ENCODE measurements around the gene SDC3.

Gene SDC3

DNA sequence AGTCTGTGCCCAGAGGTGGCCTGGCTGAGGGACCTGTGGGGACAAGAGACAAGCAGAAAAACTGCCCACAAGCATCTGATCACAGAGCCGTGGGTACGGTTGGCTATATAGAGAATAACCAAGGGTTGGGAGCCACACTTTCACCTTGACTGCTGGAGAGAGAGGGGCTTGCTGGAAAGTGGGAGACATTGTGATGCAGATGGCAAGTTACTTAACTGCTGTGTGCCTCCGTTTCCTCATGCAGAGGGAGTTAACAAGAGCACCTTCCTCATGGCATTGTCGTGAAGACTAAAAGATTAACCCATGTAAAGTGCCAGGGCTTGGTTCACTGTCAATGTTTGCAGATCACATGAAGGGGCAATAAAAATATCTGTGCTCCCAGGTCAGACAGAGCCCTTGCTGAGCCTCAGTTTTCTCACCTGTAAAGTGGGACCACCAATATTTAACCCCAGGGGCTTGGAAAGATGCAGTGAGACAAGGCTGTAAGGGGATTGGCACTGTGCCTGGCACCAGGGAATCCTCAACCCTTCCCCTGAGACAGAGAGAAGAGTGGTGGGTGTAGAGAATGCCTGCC lies 52.8 kb downstream of the SDC3 start:
- Histone ChIP-seq H3K4me1 (ENCODE audit: control insufficient read depth in 1 of 2, insufficient read depth in 2 of 2, low read length in 2 of 2) (peaks cover 0 to 4% of the 10 kb centered on the region in 2 donors), H3K9me3 (ENCODE audit: control insufficient read depth in 1 of 2, low read length in 2 of 2) (no peaks in the 10 kb centered on the region), H3K27ac (ENCODE audit: low read depth, low read length) (no peak overlapping the region), H3K4me3 (ENCODE audit: low read depth in 1 of 2, low read length in 2 of 2) (no peak overlapping the region), H3K27me3 (ENCODE audit: control insufficient read depth in 1 of 2, insufficient read depth in 2 of 2, low read length in 2 of 2) (peaks cover 0 to 6% of the 10 kb centered on the region in 2 donors), H3K36me3 (ENCODE audit: control insufficient read depth in 1 of 2, insufficient read depth in 2 of 2, low read length in 2 of 2) (no peaks in the 10 kb centered on the region), H3K9ac (ENCODE audit: low read depth in 1 of 2, low read length in 2 of 2) (no peak overlapping the region)

DNA sequence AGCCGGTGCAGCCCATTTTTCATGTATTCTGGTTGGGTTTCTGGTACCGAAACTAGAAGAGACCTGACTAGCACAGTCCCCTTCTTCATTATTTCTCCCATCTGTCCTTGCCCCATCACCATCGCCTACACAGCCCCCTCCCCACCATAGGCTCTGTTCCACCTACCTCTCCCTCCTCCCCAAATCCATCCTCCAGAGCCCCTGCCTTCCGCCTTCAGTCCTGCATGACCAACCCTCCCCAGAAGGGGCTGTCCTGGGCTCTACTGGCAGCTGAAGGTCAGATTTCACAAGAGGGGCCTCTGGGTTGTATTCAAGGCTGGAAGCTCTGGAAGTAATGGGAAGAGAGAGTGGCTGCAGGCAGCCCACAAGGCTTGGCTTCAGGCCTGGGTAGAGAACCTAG lies 55.2 kb downstream of the SDC3 start:
- Histone ChIP-seq H3K4me1 (ENCODE audit: control insufficient read depth in 1 of 2, insufficient read depth in 2 of 2, low read length in 2 of 2) (peaks cover 0 to 4% of the 10 kb centered on the region in 2 donors), H3K27me3 (ENCODE audit: control insufficient read depth in 1 of 2, insufficient read depth in 2 of 2, low read length in 2 of 2) (peaks cover 0 to 6% of the 10 kb centered on the region in 2 donors), H3K9ac (ENCODE audit: low read depth in 1 of 2, low read length in 2 of 2) (no peak overlapping the region), H3K4me3 (ENCODE audit: low read depth in 1 of 2, low read length in 2 of 2) (no peak overlapping the region), H3K36me3 (ENCODE audit: control insufficient read depth in 1 of 2, insufficient read depth in 2 of 2, low read length in 2 of 2) (no peaks in the 10 kb centered on the region), H3K27ac (ENCODE audit: low read depth, low read length) (no peak overlapping the region), H3K9me3 (ENCODE audit: control insufficient read depth in 1 of 2, low read length in 2 of 2) (no peaks in the 10 kb centered on the region)

DNA sequence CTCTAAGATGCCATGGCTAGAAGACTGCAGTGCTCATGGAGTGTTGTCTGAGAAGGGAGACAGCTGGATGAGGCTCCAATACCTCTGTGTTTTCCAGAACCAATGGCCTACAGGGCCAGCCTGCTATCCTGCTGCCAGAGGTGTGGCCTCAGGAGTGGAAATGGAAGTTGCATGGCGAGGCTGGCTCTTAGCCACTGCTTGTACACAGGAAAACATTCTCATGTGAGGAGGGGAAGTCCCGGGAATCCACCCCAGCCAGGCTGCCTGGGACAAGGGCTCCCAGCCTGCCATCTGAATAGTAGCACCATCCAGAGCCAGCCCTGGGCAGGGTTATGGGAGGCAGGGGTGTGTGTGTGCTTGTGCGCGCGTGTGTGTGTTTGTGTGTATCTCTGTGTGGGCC lies 56.5 kb downstream of the SDC3 start:
- Histone ChIP-seq H3K27me3 (ENCODE audit: control insufficient read depth in 1 of 2, insufficient read depth in 2 of 2, low read length in 2 of 2) (peaks cover 0 to 3% of the 10 kb centered on the region in 2 donors), H3K36me3 (ENCODE audit: control insufficient read depth in 1 of 2, insufficient read depth in 2 of 2, low read length in 2 of 2) (no peaks in the 10 kb centered on the region), H3K9me3 (ENCODE audit: control insufficient read depth in 1 of 2, low read length in 2 of 2) (no peaks in the 10 kb centered on the region), H3K27ac (ENCODE audit: low read depth, low read length) (no peak overlapping the region), H3K9ac (ENCODE audit: low read depth in 1 of 2, low read length in 2 of 2) (no peak overlapping the region), H3K4me3 (ENCODE audit: low read depth in 1 of 2, low read length in 2 of 2) (no peak overlapping the region), H3K4me1 (ENCODE audit: control insufficient read depth in 1 of 2, insufficient read depth in 2 of 2, low read length in 2 of 2) (peaks cover 4 to 7% of the 10 kb centered on the region in 2 donors)

DNA sequence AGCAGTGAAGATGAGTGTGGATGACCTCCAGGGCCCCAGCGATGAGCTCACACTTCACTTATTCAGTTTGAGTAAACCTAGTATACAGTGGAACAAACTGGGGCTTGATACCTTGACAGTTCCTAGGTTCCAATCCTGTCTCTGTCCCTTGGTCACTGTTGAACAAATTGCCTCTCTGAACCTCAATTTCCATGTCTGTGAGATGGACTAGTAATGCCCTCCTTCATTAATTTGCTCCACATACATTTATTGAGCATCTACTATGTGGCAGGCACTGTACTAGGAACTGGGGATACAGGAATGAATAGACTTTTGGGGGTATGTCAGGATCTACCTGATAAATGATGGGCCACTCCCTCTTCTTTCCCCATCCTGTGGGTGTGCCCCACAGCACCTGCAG lies 57.3 kb downstream of the SDC3 start:
- H3K4me1 ChIP-seq (ENCODE audit: control insufficient read depth in 1 of 2, insufficient read depth in 2 of 2, low read length in 2 of 2) = peaks cover 4 to 12% of the 10 kb centered on the region in 2 donors
- no peak overlapping the region for H3K27ac ChIP-seq (ENCODE audit: low read depth, low read length)
- no peaks in the 10 kb centered on the region for H3K9me3 ChIP-seq (ENCODE audit: control insufficient read depth in 1 of 2, low read length in 2 of 2)
- peaks cover under 1 to 1% of the 10 kb centered on the region in 2 donors for H3K27me3 ChIP-seq (ENCODE audit: control insufficient read depth in 1 of 2, insufficient read depth in 2 of 2, low read length in 2 of 2)
- no peak overlapping the region for H3K4me3 ChIP-seq (ENCODE audit: low read depth in 1 of 2, low read length in 2 of 2)
- H3K9ac ChIP-seq (ENCODE audit: low read depth in 1 of 2, low read length in 2 of 2) = no peak overlapping the region
- H3K36me3 ChIP-seq (ENCODE audit: control insufficient read depth in 1 of 2, insufficient read depth in 2 of 2, low read length in 2 of 2) = no peaks in the 10 kb centered on the region

DNA sequence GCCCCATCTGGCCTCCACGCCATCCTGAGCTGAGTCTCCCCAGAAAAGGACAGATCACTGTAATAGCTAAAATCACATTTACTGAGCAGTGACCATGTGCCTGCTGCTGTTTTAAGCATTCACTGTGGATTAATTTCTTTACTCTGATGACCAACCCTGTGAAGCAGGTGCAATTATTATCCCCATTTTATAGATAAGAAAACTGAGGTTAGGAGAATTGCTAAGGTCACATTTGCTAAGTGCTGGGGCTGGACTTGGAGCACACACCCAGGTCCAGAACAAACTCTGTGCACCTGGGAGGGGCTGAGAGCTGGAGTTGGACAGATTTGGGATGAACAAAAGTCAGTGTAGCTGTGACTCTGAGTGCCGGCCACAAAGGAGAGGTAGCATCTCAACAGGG lies 58.0 kb downstream of the SDC3 start:
- no peak overlapping the region for H3K27ac ChIP-seq (ENCODE audit: low read depth, low read length)
- no peaks in the 10 kb centered on the region for H3K9me3 ChIP-seq (ENCODE audit: control insufficient read depth in 1 of 2, low read length in 2 of 2)
- H3K4me3 ChIP-seq (ENCODE audit: low read depth in 1 of 2, low read length in 2 of 2) = no peak overlapping the region
- H3K9ac ChIP-seq (ENCODE audit: low read depth in 1 of 2, low read length in 2 of 2) = no peak overlapping the region
- no peaks in the 10 kb centered on the region for H3K36me3 ChIP-seq (ENCODE audit: control insufficient read depth in 1 of 2, insufficient read depth in 2 of 2, low read length in 2 of 2)
- H3K27me3 ChIP-seq (ENCODE audit: control insufficient read depth in 1 of 2, insufficient read depth in 2 of 2, low read length in 2 of 2) = peaks cover 0 to 4% of the 10 kb centered on the region in 2 donors
- peaks cover 4 to 12% of the 10 kb centered on the region in 2 donors for H3K4me1 ChIP-seq (ENCODE audit: control insufficient read depth in 1 of 2, insufficient read depth in 2 of 2, low read length in 2 of 2)

DNA sequence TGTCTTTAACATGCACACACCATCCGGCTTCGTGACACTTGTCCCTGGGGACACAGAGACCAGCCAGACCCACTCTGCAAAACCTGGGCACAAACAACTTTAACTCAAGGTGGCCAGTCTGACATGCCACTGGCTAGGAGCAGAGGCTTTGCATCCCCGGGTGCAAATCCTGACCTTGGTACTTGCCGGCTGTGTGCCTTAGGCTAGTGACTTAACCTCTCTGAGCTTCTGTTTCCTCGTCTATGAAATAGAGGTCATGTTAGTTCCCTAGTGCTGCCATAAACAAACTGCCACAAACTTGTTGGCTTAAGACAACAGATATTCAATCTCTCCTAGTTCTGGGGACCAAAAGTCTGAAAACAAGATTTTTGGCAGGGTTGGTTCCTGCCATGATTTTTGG lies 60.4 kb downstream of the SDC3 start:
- H3K9ac ChIP-seq (ENCODE audit: low read depth in 1 of 2, low read length in 2 of 2) = no peak overlapping the region

DNA sequence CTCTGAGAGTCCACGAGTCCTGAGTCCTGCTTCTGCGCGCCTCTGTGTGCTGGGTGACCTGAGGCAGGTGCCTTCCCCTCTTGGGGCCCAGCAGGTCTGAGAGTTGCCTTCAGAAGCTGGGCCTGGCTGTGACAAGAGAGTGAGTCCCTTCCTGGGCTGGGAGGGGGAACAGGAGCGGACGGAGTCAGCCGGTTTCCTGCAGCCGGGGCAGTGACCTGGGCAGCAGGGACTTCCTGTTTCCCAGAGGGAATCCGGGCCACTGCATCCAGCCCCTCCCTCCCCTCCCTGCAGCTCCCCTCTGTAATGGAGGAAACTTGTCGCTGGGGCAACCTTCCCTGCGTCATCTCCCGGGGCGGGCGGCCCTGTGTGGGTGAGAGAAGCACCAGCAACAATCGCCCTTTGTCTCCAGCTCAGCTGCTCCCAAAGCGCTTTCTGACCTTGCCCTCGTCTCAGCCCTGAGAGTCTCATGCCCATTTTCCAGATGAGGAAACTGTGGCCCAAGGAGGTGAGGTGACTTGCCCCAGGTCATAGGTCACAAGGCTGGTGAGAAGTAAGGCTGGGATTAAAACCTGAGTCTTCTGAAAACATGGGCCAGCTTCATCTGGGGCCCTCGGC lies 61.1 kb downstream of the SDC3 start:
- Histone ChIP-seq H3K9ac (ENCODE audit: low read depth in 1 of 2, low read length in 2 of 2) (peak overlapping the region in 1 of 2 donors; percentile 46), H3K27ac (ENCODE audit: low read depth, low read length) (peak overlapping the region; percentile 63), H3K4me1 (ENCODE audit: control insufficient read depth in 1 of 2, insufficient read depth in 2 of 2, low read length in 2 of 2) (peaks cover 4 to 12% of the 10 kb centered on the region in 2 donors), H3K9me3 (ENCODE audit: control insufficient read depth in 1 of 2, low read length in 2 of 2) (no peaks in the 10 kb centered on the region), H3K27me3 (ENCODE audit: control insufficient read depth in 1 of 2, insufficient read depth in 2 of 2, low read length in 2 of 2) (peaks cover 0 to 4% of the 10 kb centered on the region in 2 donors), H3K36me3 (ENCODE audit: control insufficient read depth in 1 of 2, insufficient read depth in 2 of 2, low read length in 2 of 2) (no peaks in the 10 kb centered on the region), H3K4me3 (ENCODE audit: low read depth in 1 of 2, low read length in 2 of 2) (no peak overlapping the region)

More for the DNA sequence above, 60.4 kb downstream of the SDC3 start:
- Histone ChIP-seq H3K4me1 (ENCODE audit: control insufficient read depth in 1 of 2, insufficient read depth in 2 of 2, low read length in 2 of 2) (peaks cover 4 to 12% of the 10 kb centered on the region in 2 donors), H3K27ac (ENCODE audit: low read depth, low read length) (no peak overlapping the region), H3K9me3 (ENCODE audit: control insufficient read depth in 1 of 2, low read length in 2 of 2) (no peaks in the 10 kb centered on the region), H3K4me3 (ENCODE audit: low read depth in 1 of 2, low read length in 2 of 2) (no peak overlapping the region), H3K36me3 (ENCODE audit: control insufficient read depth in 1 of 2, insufficient read depth in 2 of 2, low read length in 2 of 2) (no peaks in the 10 kb centered on the region), H3K27me3 (ENCODE audit: control insufficient read depth in 1 of 2, insufficient read depth in 2 of 2, low read length in 2 of 2) (peaks cover 0 to 4% of the 10 kb centered on the region in 2 donors)

DNA sequence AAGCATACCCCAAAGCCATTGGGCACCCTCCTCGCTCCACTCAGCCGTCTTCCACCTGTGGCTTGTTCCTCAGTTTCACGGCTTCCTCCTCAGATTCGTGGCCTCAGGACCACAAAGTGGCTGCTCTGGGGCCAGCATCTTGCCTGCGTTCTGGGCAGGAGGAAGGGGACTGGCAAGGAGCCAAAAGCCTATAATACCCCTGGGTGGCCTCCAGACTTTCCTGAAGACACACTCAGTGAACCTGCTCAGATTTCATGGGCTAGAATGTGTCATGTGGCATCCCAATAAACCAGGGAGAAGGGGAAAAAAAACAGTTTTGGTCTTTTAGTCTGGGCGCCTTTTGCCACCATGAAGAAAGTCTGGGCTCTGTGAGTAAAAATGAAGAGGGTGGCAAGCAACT lies 62.0 kb downstream of the SDC3 start:
- peak overlapping the region in 1 of 2 donors; percentile 46 for H3K9ac ChIP-seq (ENCODE audit: low read depth in 1 of 2, low read length in 2 of 2)
- H3K27me3 ChIP-seq (ENCODE audit: control insufficient read depth in 1 of 2, insufficient read depth in 2 of 2, low read length in 2 of 2) = peaks cover 0 to 4% of the 10 kb centered on the region in 2 donors
- H3K4me3 ChIP-seq (ENCODE audit: low read depth in 1 of 2, low read length in 2 of 2) = no peak overlapping the region
- no peak overlapping the region for H3K27ac ChIP-seq (ENCODE audit: low read depth, low read length)
- H3K4me1 ChIP-seq (ENCODE audit: control insufficient read depth in 1 of 2, insufficient read depth in 2 of 2, low read length in 2 of 2) = peaks cover 0 to 12% of the 10 kb centered on the region in 2 donors
- no peaks in the 10 kb centered on the region for H3K9me3 ChIP-seq (ENCODE audit: control insufficient read depth in 1 of 2, low read length in 2 of 2)
- H3K36me3 ChIP-seq (ENCODE audit: control insufficient read depth in 1 of 2, insufficient read depth in 2 of 2, low read length in 2 of 2) = no peaks in the 10 kb centered on the region

DNA sequence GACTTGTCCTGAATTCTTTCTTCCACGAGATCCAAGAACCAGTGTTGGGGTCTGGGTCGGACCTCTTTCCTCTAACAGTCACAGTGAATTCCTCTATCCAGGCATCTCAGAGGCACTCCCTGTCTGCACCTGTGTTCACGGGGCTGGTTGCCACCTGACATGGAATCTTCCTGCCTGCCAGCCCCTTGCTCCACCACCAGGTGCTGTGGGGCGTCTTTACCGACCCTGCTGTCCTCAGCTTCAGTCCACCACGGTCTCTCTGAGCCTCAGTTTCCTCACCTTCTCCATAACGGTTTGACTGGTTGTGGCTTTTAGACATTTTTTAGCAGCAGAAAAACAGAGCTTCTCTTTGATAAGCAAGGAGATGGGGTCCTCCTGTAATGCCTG lies 62.7 kb downstream of the SDC3 start:
- peaks cover 0 to 4% of the 10 kb centered on the region in 2 donors for H3K27me3 ChIP-seq (ENCODE audit: control insufficient read depth in 1 of 2, insufficient read depth in 2 of 2, low read length in 2 of 2)
- no peak overlapping the region for H3K27ac ChIP-seq (ENCODE audit: low read depth, low read length)
- no peak overlapping the region for H3K4me3 ChIP-seq (ENCODE audit: low read depth in 1 of 2, low read length in 2 of 2)
- no peaks in the 10 kb centered on the region for H3K9me3 ChIP-seq (ENCODE audit: control insufficient read depth in 1 of 2, low read length in 2 of 2)
- peaks cover 0 to 12% of the 10 kb centered on the region in 2 donors for H3K4me1 ChIP-seq (ENCODE audit: control insufficient read depth in 1 of 2, insufficient read depth in 2 of 2, low read length in 2 of 2)
- H3K9ac ChIP-seq (ENCODE audit: low read depth in 1 of 2, low read length in 2 of 2) = no peak overlapping the region
- no peaks in the 10 kb centered on the region for H3K36me3 ChIP-seq (ENCODE audit: control insufficient read depth in 1 of 2, insufficient read depth in 2 of 2, low read length in 2 of 2)

DNA sequence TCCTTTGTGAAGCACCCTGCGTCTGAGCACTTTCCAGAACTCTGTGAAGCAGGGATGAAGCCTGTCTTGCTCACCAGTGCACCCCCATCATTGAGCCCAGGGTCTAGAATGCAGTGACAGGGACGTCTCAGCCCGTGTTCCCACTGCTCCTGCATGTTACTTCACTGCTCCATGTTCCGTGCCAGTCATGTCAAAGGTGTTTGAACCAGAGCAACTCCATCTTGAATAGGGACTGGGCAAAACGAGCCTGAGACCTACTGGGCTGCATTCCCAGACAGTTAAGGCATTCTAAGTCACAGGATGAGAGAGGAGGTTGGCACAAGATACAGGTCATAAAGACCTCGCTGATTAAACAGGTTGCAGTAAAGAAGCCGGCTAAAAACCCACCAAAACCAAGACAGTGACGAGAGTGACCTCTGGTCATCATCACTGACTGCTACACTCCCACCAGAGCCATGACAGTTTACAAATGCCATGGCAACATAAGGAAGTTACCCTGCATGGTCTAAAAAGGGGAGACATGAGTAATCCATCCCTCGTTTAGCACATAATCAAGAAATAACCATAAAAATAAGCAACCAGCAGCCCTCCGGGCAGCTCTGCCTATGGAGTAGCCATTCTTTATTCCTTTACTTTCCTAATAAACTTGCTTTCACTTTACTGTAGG lies 63.2 kb downstream of the SDC3 start:
- no peak overlapping the region for H3K4me3 ChIP-seq (ENCODE audit: low read depth in 1 of 2, low read length in 2 of 2)
- H3K9me3 ChIP-seq (ENCODE audit: control insufficient read depth in 1 of 2, low read length in 2 of 2) = no peaks in the 10 kb centered on the region
- peaks cover 0 to 15% of the 10 kb centered on the region in 2 donors for H3K4me1 ChIP-seq (ENCODE audit: control insufficient read depth in 1 of 2, insufficient read depth in 2 of 2, low read length in 2 of 2)
- no peak overlapping the region for H3K27ac ChIP-seq (ENCODE audit: low read depth, low read length)
- H3K36me3 ChIP-seq (ENCODE audit: control insufficient read depth in 1 of 2, insufficient read depth in 2 of 2, low read length in 2 of 2) = no peaks in the 10 kb centered on the region
- no peak overlapping the region for H3K9ac ChIP-seq (ENCODE audit: low read depth in 1 of 2, low read length in 2 of 2)
- H3K27me3 ChIP-seq (ENCODE audit: control insufficient read depth in 1 of 2, insufficient read depth in 2 of 2, low read length in 2 of 2) = peaks cover 0 to 4% of the 10 kb centered on the region in 2 donors
